ENCODE results near the gene TTC39A.
A peak's percentile ranks its signal among the peaks of the same experiment; 100 is the strongest.

The TTC39A gene

DNA sequence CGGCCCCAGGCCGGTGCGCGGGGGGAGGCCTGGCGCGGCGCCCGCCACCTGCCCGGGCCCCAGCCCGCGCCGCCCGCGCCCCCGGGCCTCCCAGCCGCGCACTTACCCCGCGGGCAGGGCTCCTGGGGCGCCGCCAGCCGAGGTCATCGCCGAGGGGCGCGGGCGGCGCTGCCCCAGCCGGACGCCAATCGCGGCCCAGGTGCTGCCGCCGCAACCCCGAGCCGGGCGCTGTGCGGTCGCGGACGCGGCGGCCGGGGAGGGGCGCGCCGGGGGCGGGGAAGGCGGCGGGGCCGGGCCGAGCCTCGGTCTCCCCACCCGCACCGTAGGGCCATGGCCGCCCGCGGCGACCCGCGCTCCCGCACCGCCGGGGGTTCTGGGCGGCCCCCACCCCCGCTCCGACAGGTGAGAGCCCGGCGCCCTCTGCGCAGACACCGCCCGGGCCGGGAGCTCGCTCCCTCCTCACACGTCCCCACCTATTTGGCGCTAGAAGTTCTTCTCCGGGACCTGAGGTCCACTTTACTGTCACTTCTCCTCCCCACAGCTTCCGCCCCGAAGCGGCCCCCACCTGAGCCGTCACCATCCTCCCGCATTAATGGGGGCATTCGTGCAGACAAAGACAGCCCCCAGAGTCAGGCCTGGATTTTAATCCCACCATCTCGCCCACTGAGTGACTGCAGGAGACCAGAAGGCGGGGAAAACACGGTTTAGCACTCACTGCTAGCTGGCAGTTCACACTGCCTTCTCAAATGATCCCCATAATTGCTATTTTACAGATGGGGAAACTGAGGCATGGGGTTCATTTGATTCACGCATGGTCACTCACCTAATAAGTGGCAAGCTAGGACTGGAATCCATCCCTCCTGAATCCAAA lies at the start of gene TTC39A:
Gene TTC39A, minus strand, starts transcription at position 232 of the 871 bp plus-strand sequence. Its CDS starts 85 bp downstream, at position 147.
- no peak for DNase-seq (ENCODE audit: low spot score)

DNA sequence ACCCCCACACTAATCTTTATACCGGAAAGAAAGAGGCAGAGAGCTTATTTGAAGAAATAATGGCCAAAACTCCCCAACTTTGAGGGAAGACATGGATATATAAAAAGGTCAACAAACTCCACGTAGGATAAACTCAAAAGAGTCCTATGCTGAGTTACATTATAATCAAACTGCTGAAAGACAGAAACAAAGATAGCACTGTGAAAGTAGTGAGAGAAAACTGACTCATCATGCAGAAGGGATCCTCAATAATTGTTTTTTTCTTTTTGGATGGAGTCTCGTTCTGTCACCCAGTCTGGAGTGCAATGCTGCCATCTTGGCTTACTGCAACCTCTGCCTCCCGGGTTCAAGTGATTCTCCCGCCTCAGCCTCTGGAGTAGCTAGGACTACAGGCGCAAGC lies 48.5 kb upstream of the TTC39A start:
- DNase-seq (ENCODE audit: low spot score) = peak; percentile 74

- no peak for DNase-seq (ENCODE audit: low spot score)
These were observed 43.5 kb upstream of the TTC39A start for GRCh38 chr1:51373898-51374297.

DNA sequence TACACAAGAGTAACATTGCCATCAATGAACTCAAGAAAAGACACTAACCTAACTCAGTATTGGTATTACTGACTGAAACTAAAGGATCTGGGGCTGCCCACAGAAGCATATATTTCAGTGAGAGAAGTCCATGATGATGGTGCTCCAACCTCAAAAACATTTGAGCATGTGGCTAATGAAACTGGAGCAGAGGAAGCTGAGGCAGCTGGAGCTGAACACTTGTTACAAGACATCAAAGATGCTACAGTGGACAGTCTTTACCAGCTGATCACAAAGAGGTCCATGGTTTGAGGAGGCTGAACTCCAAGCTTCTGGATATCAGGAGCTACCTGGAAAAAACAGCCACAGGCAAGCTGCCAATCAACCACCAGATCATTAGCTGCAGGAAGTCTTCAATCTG lies 42.2 kb upstream of the TTC39A start:
- DNase-seq (ENCODE audit: low spot score) = no peak

DNA sequence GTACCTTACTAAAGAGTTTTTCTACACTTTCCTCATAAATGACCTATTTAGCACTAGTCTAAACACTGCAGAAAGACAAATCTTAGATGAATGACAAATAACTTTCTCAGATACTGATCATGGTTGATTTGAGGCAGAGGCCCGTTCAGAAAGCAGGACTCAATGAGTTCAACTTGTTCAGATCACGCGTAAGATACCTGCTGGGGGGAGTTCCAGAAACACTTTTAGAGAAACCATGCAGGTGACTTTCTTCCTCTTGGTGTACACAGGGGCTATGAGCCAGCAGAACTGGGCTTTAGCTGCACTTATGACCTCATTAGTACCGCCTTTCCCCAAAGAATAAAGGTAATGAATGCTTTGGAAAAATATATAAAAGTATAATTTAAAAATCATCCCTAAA lies 38.8 kb upstream of the TTC39A start:
- no peak for DNase-seq (ENCODE audit: low spot score)

DNA sequence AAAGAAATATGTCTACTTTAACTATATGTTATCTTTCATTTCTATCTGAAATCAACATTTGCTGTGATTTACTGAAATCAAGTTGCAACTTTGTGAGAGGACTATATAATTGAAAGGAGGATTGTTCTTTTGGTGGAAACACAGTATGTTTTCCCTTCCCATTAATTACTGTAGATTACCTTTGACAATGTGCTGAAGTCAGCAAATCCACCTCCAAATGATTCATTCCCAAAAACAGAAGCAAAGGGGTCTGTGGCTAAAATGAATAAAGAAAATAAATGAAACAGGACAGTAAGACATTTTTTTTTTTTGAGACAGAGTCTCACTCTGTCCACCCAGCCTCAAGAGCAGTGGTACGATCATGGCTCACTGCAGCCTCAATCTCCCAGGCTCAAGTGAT lies 35.4 kb upstream of the TTC39A start:
- no peak for DNase-seq (ENCODE audit: low spot score)

- DNase-seq (ENCODE audit: low spot score) = no peak
These were observed 29.5 kb upstream of the TTC39A start for GRCh38 chr1:51359879-51360278.

DNA sequence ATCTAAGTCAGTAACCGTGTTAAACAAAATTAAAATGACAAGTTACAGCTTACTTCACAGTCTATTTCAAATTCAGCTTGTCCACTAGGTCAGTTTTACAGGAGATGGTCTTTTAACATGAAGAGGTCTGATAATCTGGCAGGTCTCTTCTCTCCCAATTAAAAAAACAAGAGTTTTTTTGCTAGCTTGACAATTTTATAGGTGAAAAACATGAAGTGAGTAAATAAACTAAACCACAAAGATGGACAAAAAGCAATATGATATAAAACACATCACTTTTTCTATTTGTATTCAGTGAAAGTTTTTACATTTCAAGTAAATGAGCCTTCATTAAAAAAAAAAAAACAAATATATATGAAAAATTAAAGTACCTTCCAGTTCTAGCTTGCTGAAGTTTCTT lies 25.0 kb upstream of the TTC39A start:
- DNase-seq (ENCODE audit: low spot score) = no peak

GRCh38 chr1:51354416-51354815 lies 24.1 kb upstream of the TTC39A start:
- DNase-seq (ENCODE audit: low spot score) = no peak

DNA sequence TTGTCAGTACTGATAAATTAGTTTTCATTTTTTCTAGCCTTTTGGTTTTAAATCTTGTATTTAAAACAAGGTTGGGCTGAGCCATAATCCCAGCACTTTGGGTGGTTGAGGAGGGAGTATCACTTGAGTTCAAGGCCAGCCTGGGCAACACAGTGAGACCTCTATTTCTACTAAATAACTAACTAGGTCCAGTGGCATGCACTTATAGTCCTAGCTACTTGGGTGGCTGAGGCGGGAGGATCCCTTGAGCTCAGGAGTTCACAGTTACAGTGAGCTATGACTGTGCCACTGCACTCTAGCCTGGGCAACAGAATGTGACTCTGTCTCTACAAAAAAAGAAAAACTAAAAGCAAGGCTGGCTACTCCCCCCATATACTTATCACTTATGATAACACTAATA lies 21.5 kb upstream of the TTC39A start:
- no peak for DNase-seq (ENCODE audit: low spot score)

- DNase-seq (ENCODE audit: low spot score) = no peak
These were observed 19.5 kb upstream of the TTC39A start for GRCh38 chr1:51349862-51350261.

DNA sequence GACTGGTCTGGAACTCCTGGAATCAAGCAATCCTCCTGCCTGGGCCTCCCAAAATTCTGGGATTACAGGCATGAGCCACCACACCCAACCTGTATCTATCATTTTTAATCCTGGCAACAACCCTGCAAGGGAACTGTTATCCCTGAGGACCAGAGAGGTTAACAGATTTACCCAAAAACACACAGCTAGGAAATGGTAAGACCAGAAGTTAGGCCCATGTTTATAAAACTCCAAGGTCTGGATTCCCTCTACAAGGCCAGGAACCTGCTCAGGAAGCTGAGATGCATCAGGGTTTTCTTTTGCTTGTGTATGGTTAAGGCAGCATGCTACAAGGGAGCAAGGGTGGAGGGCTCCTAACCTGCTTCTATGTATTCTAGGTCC lies 17.8 kb upstream of the TTC39A start:
- DNase-seq (ENCODE audit: low spot score) = no peak

GRCh38 chr1:51347398-51348146 lies 17.2 kb upstream of the TTC39A start:
- DNase-seq (ENCODE audit: low spot score) = no peak

GRCh38 chr1:51346086-51346942 lies 16.0 kb upstream of the TTC39A start:
- DNase-seq (ENCODE audit: low spot score) = no peak

DNA sequence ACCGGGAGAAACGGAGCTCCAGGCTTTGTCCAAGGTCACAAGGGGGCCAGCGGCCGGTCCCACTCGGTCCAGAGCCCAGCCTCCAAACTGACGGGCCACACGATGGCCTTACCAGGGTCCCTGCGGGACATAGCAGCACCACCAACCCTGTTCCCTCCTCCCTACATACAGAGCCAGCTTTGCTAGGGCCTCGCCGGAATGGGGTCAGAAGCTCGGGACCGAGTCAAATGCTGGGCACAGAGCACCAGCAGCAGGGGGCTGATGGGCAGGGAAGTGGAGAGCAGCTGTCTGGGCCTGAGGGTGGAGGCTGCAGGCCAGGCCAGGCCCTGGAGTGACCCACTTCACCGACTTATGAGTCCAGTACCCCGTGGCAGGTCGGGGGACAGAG lies 14.9 kb upstream of the TTC39A start:
- no peak for DNase-seq (ENCODE audit: low spot score)

DNA sequence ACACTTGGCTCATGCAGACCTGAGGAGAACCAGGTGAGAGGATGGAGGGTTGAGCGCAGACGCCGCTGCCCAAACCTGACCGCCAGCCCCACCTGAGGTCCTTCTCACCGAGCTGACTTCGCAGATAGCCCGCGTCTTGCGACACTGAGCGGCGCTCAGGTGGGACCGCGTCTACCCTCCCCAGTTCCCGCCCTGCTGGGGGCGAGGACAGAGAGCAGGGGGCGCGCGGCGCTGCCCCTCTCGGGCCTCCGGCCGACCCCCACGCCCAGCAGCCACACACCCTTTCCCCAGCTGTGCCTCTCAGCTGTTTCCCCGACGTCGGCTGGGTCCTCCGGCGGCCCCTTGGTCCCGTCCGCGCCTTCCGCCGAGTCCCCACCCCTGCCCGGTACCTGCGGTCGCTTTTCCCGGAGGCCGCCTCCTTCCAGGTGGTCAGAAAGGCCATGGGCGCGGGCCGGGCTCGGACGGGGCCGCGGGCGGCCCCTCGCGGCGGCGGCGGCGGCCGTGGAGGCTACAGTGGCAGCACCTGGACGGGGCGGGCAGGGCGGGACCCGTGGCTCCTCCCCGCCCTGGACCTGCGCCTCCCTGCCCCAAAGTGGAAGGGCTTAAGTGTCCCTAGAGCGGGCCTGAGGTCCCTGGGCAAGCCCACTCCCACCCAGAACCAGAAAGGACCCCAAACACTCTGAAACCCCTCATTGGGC lies 14.4 kb upstream of the TTC39A start:
- DNase-seq (ENCODE audit: low spot score) = no peak

- DNase-seq (ENCODE audit: low spot score) = no peak
These were observed 13.9 kb upstream of the TTC39A start for GRCh38 chr1:51344276-51344601.

GRCh38 chr1:51343624-51344023 lies 13.3 kb upstream of the TTC39A start:
- DNase-seq (ENCODE audit: low spot score) = no peak

- no peak for DNase-seq (ENCODE audit: low spot score)
These were observed 12.3 kb upstream of the TTC39A start for GRCh38 chr1:51342591-51343206.

DNA sequence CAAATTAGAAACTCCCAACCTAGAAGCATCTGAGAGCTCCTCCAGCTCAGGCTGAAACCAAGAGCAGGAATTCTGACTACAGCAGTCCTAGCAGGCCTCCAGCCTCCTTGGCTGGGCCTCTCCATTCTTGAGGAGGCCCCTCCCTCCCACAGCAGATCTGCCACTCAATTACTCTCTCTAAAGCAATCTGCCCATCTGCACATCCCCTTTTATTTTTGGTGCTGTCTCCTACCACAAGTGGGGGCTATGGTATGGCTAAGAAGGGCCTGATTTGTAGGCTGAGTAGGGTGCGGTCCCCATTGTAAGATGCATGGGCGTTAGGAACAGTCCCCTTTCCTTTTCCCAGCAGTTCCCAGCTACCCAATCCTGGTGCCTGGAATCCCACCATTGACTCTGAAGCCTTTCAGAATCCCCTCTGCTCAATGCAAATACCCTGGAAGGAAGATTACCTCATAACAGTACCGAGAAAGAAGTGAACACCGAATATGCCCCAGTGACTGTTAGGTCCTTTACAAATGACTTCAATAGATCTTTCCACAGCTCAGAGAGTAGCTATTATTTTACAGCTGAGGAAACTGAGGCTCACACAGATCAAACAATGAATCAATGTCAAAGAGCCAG lies 11.6 kb upstream of the TTC39A start:
- no peak for DNase-seq (ENCODE audit: low spot score)

DNA sequence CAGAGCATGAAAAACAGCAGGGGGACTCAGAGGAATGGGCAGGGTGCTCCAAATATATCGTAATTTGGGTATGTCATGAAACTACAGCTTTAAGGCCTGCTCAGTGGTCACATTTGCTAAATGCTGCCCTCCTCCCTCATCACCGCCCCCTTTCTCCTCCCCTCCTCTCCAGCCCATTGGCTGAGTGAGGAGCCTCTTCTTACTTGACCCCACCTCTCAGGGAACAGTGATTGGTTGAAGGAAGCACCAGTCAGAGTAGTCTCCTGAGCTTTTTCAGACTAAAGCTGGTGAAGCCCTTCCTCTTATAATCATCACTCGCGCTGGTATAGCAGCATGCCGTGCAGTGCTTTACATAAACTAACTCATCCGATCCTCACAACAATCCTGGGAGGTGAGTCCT lies 10.0 kb upstream of the TTC39A start:
- no peak for DNase-seq (ENCODE audit: low spot score)
